ENCODE measurements around the gene ABAT. TPM values are rescaled to one million over a fixed set of nuclear protein-coding genes. Genes with fewer than 3 reads are reported as not detected.
A peak's percentile ranks its signal among the peaks of the same experiment; 100 is the strongest.
"Not testable (repeated sequence)": the region's sequence is repeated elsewhere in the genome, so short reads cannot be mapped to it uniquely, and the experiment has no call there.

ABAT gene
- total RNA-seq, 1 donor from 2014 or later: 2.6 TPM

GRCh38 chr16:8676737-8677375 is 2.4 kb downstream of the ABAT start:
- no peak for ATAC-seq
- intact Hi-C loops (cut with micrococcal nuclease): no loop called here
- DNase-seq: no peak

- ATAC-seq (no peak), DNase-seq (no peak)
- intact Hi-C loops (cut with micrococcal nuclease): no loop called here
Observed at GRCh38 chr16:8677481-8677880, 3.1 kb downstream of the ABAT start.

GRCh38 chr16:8678068-8678927 is 3.9 kb downstream of the ABAT start:
- intact Hi-C loops (cut with micrococcal nuclease): no loop called here
- ATAC-seq (no peak), DNase-seq (no peak)

- DNase-seq (no peak), ATAC-seq (no peak)
- intact Hi-C loops (cut with micrococcal nuclease): no loop called here
Observed at GRCh38 chr16:8679151-8679550, 4.7 kb downstream of the ABAT start.

GRCh38 chr16:8682551-8683259 is 8.3 kb downstream of the ABAT start:
- intact Hi-C loops (cut with micrococcal nuclease): no loop called here
- DNase-seq (no peak), ATAC-seq (no peak)

GRCh38 chr16:8683640-8684039 is 9.2 kb downstream of the ABAT start:
- intact Hi-C loops (cut with micrococcal nuclease): no loop called here
- ATAC-seq (no peak), DNase-seq (no peak)

- ATAC-seq: no peak
- no peak for DNase-seq
- intact Hi-C loops (cut with micrococcal nuclease): no loop called here
Observed at GRCh38 chr16:8685617-8686016, 11.2 kb downstream of the ABAT start.

GRCh38 chr16:8686031-8686621 is 11.7 kb downstream of the ABAT start:
- ATAC-seq: peak; percentile 97
- intact Hi-C loops (cut with micrococcal nuclease): no loop called here
- peak; percentile 71 for DNase-seq

- DNase-seq (no peak), ATAC-seq (no peak)
- intact Hi-C loops (cut with micrococcal nuclease): no loop called here
Observed at GRCh38 chr16:8686879-8687278, 12.5 kb downstream of the ABAT start.

- no peak for DNase-seq
- intact Hi-C loops (cut with micrococcal nuclease): no loop called here
- no peak for ATAC-seq
Observed at GRCh38 chr16:8689686-8690085, 15.3 kb downstream of the ABAT start.

- ATAC-seq: no peak
- intact Hi-C loops (cut with micrococcal nuclease): no loop called here
- DNase-seq: no peak
Observed at GRCh38 chr16:8691728-8692127, 17.3 kb downstream of the ABAT start.

- ATAC-seq: no peak
- intact Hi-C loops (cut with micrococcal nuclease): no loop called here
- DNase-seq: no peak
Observed at GRCh38 chr16:8694795-8695728, 20.6 kb downstream of the ABAT start.

- ATAC-seq: no peak
- intact Hi-C loops (cut with micrococcal nuclease): no loop called here
- DNase-seq: no peak
Observed at GRCh38 chr16:8696880-8697279, 22.5 kb downstream of the ABAT start.

- DNase-seq (no peak), ATAC-seq (no peak)
- intact Hi-C loops (cut with micrococcal nuclease): no loop called here
Observed at GRCh38 chr16:8697965-8698364, 23.5 kb downstream of the ABAT start.

GRCh38 chr16:8703693-8704092 is 29.3 kb downstream of the ABAT start:
- no peak for ATAC-seq

GRCh38 chr16:8704098-8704497 is 29.7 kb downstream of the ABAT start:
- DNase-seq (no peak), ATAC-seq (no peak)
- intact Hi-C loops (cut with micrococcal nuclease): no loop called here

More at GRCh38 chr16:8703693-8704092, 29.3 kb downstream of the ABAT start:
- intact Hi-C loops (cut with micrococcal nuclease): no loop called here
- no peak for DNase-seq

GRCh38 chr16:8705100-8705822 is 30.8 kb downstream of the ABAT start:
- DNase-seq; intact Hi-C loops (cut with micrococcal nuclease); ATAC-seq: not testable (repeated sequence)

- intact Hi-C loops (cut with micrococcal nuclease): no loop called here
- ATAC-seq: no peak
- DNase-seq: no peak
Observed at GRCh38 chr16:8708536-8708935, 34.1 kb downstream of the ABAT start.

Measured in left ventricle myocardium superior (tissue), 1 donor.